Astrocyte (in vitro differentiated cells and primary cell): ENCODE measurements around the gene SNX10.

Source experiments
- CTCF ChIP-seq: IDR thresholded peaks from 2 replicates; pipeline ENCODE4 v1.5.1; 2011; ENCODE audit warnings: low read depth, mild to moderate bottlenecking, inconsistent platforms, low read length, moderate library complexity; ENCODE audit not compliant: insufficient read depth
- EZH2 ChIP-seq: IDR thresholded peaks from 2 replicates; pipeline ENCODE4 v1.6.1; 2012; ENCODE audit warnings: mild to moderate bottlenecking, low read length, inconsistent platforms; ENCODE audit not compliant: insufficient read depth

DNA sequence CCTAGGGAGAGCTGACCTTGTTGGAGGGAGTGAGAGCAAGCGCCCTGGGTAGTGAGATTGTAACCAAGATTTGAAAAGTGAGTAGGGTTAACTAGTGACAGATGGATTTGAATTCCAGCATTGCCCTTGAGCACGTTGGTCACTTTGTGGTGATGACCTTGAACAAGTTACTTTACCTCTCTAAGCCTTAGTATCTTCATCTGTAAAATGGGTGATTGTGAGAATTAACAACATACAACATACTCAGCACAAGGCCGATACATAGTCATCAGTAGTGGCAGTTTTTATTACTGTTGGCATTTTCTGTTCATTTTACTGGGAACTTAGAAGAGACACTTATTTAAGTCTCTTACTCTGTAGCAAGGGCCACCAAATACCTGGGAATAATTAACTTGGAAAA is 25.5 kb downstream of the SNX10 start:
- TF ChIP-seq CTCF (no peak), EZH2 (no peak)
